Subcutaneous adipose tissue (tissue), 4 donors: ENCODE data around the gene HSPE1. TPM values are rescaled to one million over a fixed set of nuclear protein-coding genes. Genes with fewer than 3 reads are reported as not detected.

ENCODE experiments used
- CTCF ChIP-seq: fragments of 450-650 bp; IDR thresholded peaks from one replicate; pipeline ENCODE4 v1.5.1; 2016; ENCODE audit warnings: low read depth, mild to moderate bottlenecking, control low read depth, antibody characterized with exemption, moderate library complexity
- total RNA-seq, 4 donors: library from RNA; depleted of rRNA; stranded (reverse); fragments of >200 nt; gene quantifications; one replicate each; pipeline ENCODE4 v1.1.0, GENCODE V29; 2016

The HSPE1 gene
- total RNA-seq, result 100 to 1,000 TPM in 1 of 4 donors, 10 to 100 TPM in 3; 36.4 to 284 (median 51.7) TPM

DNA sequence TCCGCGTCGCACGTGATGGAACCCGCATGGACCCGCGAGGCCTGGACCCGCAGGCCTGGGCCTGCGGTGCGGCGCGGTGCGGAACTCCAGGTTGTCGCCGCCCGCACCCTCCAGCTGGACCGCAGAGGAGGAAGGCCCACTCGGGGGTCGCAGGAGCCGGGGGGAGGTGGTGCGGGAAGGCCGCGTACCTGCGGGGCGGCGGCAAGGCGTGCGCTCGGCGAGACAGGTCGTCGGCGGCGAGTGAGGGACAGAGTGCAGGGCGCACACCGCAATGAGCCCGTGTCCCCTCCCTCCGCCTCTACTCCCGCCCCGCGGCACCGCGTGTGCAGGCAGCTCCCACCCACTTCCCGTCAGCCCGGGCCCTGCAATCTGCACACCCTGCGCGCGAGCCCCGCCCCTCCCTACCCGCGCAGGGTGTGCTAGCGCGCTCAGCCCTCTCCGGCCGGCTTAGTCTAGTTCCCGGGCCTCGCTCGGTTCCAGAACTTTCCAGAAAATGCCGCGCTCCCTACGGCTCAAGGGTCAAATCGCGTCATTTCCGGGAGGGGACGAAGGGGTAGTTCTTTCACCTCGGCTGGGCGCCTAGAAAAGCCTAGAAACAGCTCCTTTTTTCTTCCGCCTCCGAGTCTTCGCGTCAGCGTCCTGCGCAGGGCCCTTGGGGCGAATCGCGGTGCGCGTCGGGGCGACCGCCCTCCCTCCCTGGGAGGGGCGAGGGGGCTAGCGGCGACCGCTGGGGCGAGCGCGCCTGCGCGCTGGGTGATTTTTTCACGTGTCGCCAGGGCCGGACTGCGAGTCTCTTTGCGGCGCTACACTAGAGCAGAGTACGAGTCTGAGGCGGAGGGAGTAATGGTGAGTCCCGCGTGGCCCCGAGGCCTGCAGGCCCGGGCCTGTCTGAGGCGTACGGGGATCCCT is at the start of gene HSPE1, which contains the start of gene HSPD1:
Gene HSPE1 (plus strand): TSS at position 786 of the 909 bp plus-strand sequence. CDS start 58 bp downstream, at position 844.
Gene HSPD1 (minus strand): TSS at position 247 of the 909 bp plus-strand sequence. CDS start 992 bp downstream, outside the sequence.
- no peak for TF ChIP-seq CTCF

DNA sequence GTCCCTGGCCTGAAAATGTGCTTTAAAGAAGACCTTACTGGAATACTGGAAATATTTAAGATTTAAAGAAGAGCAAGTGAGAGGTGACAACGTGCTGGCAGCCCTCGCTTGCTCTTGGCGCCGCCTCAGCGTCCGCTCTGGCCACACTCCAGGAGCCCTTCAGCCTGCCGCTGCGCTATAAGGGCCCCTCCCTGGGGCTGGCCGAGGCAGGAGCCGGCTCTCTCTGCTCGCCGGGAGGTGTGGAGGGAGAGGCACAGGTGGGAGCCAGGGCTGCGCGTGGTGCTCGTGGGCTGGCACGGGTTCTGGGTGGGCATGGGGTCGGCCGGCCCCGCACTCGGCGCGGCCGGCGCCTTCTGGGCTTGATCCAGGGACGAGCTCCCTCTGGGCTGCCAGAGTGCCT is 49.7 kb upstream of the HSPE1 start:
- TF ChIP-seq CTCF, result no peak

DNA sequence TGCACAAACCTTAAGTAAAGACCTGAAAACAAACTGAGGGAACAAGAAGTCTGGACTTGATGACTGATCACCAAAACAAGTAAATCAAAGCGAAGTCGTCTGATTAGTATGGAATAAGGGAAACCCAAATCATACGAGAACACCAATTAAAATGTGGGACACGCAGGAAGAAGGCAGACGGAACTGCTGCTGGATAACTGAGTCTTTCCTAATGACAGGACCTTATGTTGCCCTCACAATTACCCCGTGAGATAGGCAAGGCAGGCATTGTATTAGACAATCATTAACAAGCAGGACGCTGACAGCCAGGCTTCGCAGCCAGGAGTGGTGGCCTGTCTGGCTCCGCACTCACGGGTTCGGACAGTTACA is 47.4 kb upstream of the HSPE1 start:
- no peak for TF ChIP-seq CTCF

DNA sequence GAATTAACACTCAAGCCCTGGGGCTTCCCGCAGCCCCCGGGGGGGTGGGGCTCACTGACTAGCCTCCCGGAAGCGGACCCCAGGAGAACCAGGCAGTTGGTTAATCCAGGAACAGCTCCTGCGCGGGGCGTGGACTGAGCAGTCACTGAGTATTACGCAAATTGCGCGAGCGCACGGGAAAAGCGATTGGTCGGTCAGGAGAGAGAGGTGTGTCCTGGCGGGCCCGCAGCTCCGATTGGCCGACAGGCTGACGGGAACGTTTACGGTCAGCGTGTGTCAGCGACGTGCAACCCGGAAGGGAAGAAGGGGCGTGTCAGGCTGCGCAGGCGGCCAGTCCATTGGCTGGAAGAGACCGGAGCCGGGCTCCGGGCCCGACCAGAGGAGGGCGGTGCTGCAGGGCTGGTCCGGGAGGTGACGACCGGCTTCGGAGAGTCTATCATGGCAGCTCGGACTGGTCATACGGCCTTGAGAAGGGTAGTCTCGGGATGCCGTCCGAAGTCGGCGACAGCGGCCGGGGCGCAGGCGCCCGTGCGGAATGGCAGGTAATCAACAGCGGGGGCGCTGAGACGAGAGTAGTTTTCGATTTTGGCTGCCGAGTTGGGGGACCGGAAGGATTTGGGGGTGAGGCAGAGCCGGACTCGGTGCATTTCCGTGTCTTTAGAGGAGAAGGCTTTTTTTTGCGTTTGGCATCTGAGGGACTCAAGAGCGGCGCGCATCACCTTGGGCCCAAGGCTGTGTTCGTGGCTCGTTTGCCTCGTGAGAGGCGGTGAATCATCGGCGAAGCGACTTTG is 46.9 kb upstream of the HSPE1 start, which contains the start of gene COQ10B:
Gene COQ10B (plus strand): TSS at position 430 of the 791 bp plus-strand sequence. CDS start 9 bp downstream, at position 439.
- no peak for TF ChIP-seq CTCF

DNA sequence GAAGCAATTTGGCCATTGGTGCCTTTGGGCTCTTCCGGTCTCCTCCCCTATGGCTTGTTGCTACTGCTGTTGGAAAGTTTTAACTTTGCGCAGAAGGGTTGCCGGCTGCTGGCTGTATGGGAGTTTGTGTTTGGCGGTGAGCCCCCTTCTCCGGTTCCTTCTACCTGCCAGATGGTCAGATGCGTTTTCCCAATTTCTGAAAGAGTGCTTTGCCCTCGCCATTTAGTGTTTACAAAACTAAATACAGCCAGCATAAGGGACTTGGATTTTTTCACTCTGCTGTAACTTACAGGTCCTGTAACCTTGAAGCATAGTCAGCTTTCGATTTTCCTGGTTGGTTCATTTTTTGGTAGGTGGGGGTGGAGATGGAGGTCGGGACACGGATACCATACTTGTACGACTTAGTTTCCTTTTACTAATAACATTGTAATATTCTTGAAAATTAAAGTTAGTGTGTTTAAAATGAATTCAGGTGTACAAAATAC is 46.2 kb upstream of the HSPE1 start:
- no peak for TF ChIP-seq CTCF

DNA sequence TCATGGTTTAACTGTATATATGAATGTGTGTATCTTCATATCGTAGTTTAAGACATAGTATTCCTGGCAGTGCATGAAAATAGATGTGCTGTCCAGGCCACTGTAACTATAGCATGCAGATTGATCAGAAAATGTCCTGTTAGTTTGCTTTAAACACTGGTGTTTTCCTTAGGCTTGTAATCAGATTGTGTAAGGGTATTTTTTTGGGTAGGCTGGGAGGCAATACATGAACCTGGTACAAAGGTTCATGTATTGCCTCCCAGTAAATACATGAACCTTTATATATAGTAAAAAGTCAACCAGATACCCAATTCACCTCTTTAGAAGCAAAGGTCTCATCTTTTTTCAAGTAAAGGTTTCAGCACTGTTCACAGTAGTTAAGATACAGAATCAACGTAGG is 45.3 kb upstream of the HSPE1 start:
- no peak for TF ChIP-seq CTCF

DNA sequence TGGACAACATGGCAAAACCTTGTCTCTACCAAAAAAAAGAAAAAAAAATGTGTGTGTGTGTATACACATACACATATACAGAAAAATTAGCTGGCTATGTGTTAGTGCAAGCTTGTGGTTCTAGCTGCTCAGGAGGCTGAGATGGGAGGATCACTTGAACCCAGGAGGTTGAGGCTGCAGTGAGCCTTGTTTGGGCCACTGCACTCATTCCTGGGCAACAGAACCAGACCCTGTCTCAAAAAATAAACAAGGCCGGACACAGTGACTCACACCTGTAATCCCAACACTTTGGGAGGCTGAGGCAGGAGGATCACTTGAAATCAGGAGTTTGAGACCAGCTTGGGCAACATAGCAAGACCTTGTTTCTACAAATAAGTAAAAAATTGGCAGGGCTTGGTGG is 44.8 kb upstream of the HSPE1 start:
- TF ChIP-seq CTCF, result no peak
